A673 (cell line): ENCODE measurements around the gene AUH.

Experiments used
- CTCF ChIP-seq: fragments of 300-800, 200-600 bp; sonication (generic); conservative IDR thresholded peaks from 2 replicates; pipeline ENCODE4 v1.5.1; 2017; ENCODE audit warnings: low read depth, mild to moderate bottlenecking, antibody characterized with exemption, low read length, moderate library complexity, mixed read lengths
- EZH2 ChIP-seq: fragments of 200-600 bp; sonication (generic); IDR thresholded peaks from 2 replicates; pipeline ENCODE4 v1.6.1; 2017; ENCODE audit warnings: borderline replicate concordance, low read depth, mild to moderate bottlenecking, mixed read lengths, antibody characterized with exemption, low read length; ENCODE audit not compliant: poor library complexity, severe bottlenecking

GRCh38 chr9:91276513-91276912, 85.2 kb downstream of the AUH start:
- TF ChIP-seq CTCF, result no peak
- TF ChIP-seq EZH2, result no peak
